ENCODE results near the gene ACOX2.

DNA sequence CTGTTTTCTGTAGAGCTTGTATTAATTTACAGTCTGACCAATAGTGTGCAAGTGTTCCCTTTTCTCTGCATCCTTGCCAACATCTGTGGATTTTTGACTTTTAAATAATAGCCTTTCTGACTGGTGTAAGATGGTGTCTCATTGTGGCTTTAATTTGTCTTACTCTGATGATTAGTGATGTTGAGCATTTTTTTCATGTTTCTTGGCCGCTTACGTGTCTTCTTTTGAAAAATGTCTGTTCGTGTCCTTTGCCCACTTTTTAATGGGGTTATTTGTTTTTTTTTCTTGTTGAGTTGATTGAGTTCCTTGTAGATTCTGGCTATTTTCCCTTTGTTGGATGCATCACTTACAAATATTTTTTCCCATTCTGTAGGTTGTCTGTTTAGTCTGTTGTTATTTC is 7.6 kb upstream of the ACOX2 start:
- TF ChIP-seq JUN (IDR thresholded peaks at IDR 0.05; ENCODE audit: borderline replicate concordance, insufficient read depth, insufficient read length, low read depth) (no peak), POLR2A (IDR thresholded peaks at IDR 0.05; ENCODE audit: low read depth, low read length) (no peak), POLR2AphosphoS5 (IDR thresholded peaks at IDR 0.05; ENCODE audit: insufficient read depth, low read depth, low read length) (no peak)
- TF ChIP-seq, protein P1, sequence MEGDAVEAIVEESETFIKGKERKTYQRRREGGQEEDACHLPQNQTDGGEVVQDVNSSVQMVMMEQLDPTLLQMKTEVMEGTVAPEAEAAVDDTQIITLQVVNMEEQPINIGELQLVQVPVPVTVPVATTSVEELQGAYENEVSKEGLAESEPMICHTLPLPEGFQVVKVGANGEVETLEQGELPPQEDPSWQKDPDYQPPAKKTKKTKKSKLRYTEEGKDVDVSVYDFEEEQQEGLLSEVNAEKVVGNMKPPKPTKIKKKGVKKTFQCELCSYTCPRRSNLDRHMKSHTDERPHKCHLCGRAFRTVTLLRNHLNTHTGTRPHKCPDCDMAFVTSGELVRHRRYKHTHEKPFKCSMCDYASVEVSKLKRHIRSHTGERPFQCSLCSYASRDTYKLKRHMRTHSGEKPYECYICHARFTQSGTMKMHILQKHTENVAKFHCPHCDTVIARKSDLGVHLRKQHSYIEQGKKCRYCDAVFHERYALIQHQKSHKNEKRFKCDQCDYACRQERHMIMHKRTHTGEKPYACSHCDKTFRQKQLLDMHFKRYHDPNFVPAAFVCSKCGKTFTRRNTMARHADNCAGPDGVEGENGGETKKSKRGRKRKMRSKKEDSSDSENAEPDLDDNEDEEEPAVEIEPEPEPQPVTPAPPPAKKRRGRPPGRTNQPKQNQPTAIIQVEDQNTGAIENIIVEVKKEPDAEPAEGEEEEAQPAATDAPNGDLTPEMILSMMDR (IDR thresholded peaks at IDR 0.05; ENCODE audit: extremely low read depth in 1 of 2, insufficient read depth in 1 of 2, low read depth in 1 of 2, low read length in 2 of 2): no peak
